MM.1S (cell line): Measurements from ENCODE around the gene MRAS.

ENCODE experiments used
- DNase-seq: peaks from one replicate; pipeline ENCODE4 v3.0.0-alpha.2; 2015
- H2AFZ ChIP-seq: fragments of 300-600 bp; sonication (generic); 2 replicates; pipeline ENCODE4 v1.6.0; 2016; ENCODE audit warnings: antibody characterized with exemption, low read length
- H3F3A ChIP-seq: fragments of 300-600 bp; sonication (generic); 2 replicates; pipeline ENCODE4 v1.6.1; 2016; ENCODE audit warnings: mild to moderate bottlenecking, antibody characterized with exemption, low read length, moderate library complexity, mixed read lengths; ENCODE audit not compliant: insufficient read depth
- H3K27ac ChIP-seq: fragments of 300-600 bp; sonication (generic); 2 replicates; pipeline ENCODE4 v1.5.1; 2016; ENCODE audit warnings: mild to moderate bottlenecking, low read length
- H3K27me3 ChIP-seq: fragments of 300-600 bp; sonication (generic); replicated peaks from 2 replicates; pipeline ENCODE4 v1.6.0; 2016; ENCODE audit warnings: low read length; ENCODE audit not compliant: insufficient read depth
- H3K36me3 ChIP-seq: fragments of 300-600 bp; sonication (generic); replicated peaks from 2 replicates; pipeline ENCODE4 v1.6.1; 2016; ENCODE audit warnings: mild to moderate bottlenecking, low read length, mixed read lengths; ENCODE audit not compliant: insufficient read depth
- H3K4me1 ChIP-seq: fragments of 300-600 bp; sonication (generic); 2 replicates; pipeline ENCODE4 v1.6.1; 2016; ENCODE audit warnings: low read length, mixed read lengths
- H3K4me2 ChIP-seq: fragments of 300-600 bp; sonication (generic); 2 replicates; pipeline ENCODE4 v1.6.0; 2016; ENCODE audit warnings: low read depth, low read length
- H3K4me3 ChIP-seq: fragments of 300-600 bp; sonication (generic); 2 replicates; pipeline ENCODE4 v1.5.1; 2016; ENCODE audit warnings: low read length, mixed read lengths
- H3K79me2 ChIP-seq: fragments of 300-600 bp; sonication (generic); 2 replicates; pipeline ENCODE4 v1.6.1; 2016; ENCODE audit warnings: mixed run types, low read length, mixed read lengths
- H3K9ac ChIP-seq: fragments of 300-600 bp; sonication (generic); 2 replicates; pipeline ENCODE4 v1.6.1; 2016; ENCODE audit warnings: low read length, mixed read lengths
- H3K9me2 ChIP-seq: fragments of 300-600 bp; sonication (generic); replicated peaks from 2 replicates; pipeline ENCODE4 v1.6.1; 2016; ENCODE audit warnings: mild to moderate bottlenecking, low read length, mixed read lengths; ENCODE audit not compliant: insufficient read depth
- H3K9me3 ChIP-seq: fragments of 300-600 bp; sonication (generic); replicated peaks from 2 replicates; pipeline ENCODE4 v1.6.1; 2016; ENCODE audit warnings: mild to moderate bottlenecking, low read length, mixed read lengths; ENCODE audit not compliant: insufficient read depth
- H4K20me1 ChIP-seq: fragments of 300-600 bp; sonication (generic); 2 replicates; pipeline ENCODE4 v1.6.1; 2016; ENCODE audit warnings: mild to moderate bottlenecking, low read length, moderate library complexity, mixed read lengths; ENCODE audit not compliant: insufficient read depth
- EZH2 ChIP-seq: fragments of 300-600 bp; sonication (generic); optimal IDR thresholded peaks from 2 replicates; pipeline ENCODE3; 2017; ENCODE audit warnings: low read depth, mild to moderate bottlenecking, antibody characterized with exemption, low read length, mixed read lengths
- EZH2phosphoT487 ChIP-seq: fragments of 300-600 bp; sonication (generic); IDR thresholded peaks from 2 replicates; pipeline ENCODE4 v1.6.1; 2018; ENCODE audit warnings: antibody characterized with exemption, low read length
- TF ChIP-seq, protein P1 (sequence below): fragments of 300-600 bp; sonication (generic); IDR thresholded peaks from 2 replicates; pipeline ENCODE4 v1.5.1; 2016; ENCODE audit warnings: antibody characterized with exemption, low read length, mixed read lengths

The MRAS gene

DNA sequence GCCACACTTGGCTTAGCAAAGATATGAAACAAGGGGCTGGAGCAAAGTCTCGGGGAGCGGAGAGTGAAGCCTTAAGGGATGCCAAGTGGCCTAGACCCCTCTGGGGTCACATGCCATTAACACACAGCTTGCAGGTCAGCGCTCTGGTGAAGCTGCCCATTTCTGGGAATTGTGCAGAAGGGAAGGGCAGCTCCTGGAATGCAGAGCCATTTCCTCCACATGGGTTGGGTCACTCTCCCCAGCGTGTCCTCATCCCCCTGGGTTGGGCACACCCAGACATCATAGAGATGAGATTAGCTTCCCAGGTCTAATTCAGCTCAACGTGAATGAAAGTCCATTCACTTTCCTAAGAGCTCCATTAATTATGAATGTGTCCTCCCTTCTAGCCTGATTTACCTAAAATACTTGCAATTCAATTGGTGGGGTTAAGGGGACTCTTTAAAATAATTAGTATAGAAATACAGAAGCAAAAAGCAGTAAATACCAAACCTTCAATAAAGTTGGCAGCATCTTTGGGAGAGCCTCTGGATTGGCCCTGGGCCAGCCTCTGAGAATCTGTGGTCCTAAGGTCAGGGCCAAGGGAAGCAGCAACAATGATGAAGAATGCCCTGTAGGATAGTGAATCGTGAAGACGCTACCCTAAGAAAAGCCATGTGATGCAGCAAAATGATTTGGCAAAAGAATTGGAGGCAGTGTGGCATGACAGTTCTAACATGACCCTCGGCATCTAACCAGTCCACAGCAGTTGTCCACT is 17.8 kb downstream of the MRAS start:
- H3K4me2 ChIP-seq = no peak overlapping the region
- H4K20me1 ChIP-seq = no peaks in the 10 kb centered on the region
- H3K9me3 ChIP-seq = no peaks in the 10 kb centered on the region
- H2AFZ ChIP-seq = no peak overlapping the region
- H3K4me1 ChIP-seq = peaks cover 8% of the 10 kb centered on the region; the same call in 1 of the 2 replicates
- H3F3A ChIP-seq = peaks cover 7% of the 10 kb centered on the region; the same call in 1 of the 2 replicates
- peaks cover 30% of the 10 kb centered on the region for H3K27me3 ChIP-seq
- no peak for DNase-seq
- H3K27ac ChIP-seq = no peak overlapping the region
- H3K9ac ChIP-seq = no peak overlapping the region
- TF ChIP-seq EZH2phosphoT487 (no peak), EZH2 (no peak)
- TF ChIP-seq, protein P1, sequence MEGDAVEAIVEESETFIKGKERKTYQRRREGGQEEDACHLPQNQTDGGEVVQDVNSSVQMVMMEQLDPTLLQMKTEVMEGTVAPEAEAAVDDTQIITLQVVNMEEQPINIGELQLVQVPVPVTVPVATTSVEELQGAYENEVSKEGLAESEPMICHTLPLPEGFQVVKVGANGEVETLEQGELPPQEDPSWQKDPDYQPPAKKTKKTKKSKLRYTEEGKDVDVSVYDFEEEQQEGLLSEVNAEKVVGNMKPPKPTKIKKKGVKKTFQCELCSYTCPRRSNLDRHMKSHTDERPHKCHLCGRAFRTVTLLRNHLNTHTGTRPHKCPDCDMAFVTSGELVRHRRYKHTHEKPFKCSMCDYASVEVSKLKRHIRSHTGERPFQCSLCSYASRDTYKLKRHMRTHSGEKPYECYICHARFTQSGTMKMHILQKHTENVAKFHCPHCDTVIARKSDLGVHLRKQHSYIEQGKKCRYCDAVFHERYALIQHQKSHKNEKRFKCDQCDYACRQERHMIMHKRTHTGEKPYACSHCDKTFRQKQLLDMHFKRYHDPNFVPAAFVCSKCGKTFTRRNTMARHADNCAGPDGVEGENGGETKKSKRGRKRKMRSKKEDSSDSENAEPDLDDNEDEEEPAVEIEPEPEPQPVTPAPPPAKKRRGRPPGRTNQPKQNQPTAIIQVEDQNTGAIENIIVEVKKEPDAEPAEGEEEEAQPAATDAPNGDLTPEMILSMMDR = no peak
- no peak overlapping the region for H3K4me3 ChIP-seq
- no peaks in the 10 kb centered on the region for H3K9me2 ChIP-seq
- H3K79me2 ChIP-seq = no peaks in the 10 kb centered on the region
- H3K36me3 ChIP-seq = no peaks in the 10 kb centered on the region

DNA sequence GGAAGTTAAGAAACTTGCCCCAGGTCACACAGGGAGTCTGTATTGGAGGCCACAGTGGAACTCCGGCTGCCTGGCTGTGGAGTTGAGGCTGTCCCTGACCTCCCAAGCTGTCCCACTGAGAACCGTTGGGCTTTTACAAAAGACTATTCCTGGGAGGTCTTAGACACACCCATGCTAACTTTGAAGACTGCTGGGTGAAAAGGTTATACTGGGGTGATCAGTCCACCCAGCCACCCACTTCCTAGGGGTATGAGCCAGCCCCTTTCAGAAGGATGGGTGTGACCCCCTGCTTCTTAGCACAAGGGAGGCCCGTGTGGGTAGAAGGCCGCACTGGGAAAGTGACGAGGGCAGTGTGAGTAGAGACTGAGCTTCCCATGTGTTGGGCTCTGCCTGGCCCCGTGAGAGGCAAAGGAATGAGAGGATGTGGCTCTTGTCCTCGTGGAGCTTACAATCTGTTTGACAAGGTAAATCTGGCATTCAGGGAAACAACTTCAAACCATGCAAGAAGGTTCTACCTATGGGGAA is 19.0 kb downstream of the MRAS start:
- Histone ChIP-seq H3K9me3 (no peaks in the 10 kb centered on the region), H4K20me1 (no peaks in the 10 kb centered on the region), H3K4me3 (no peak overlapping the region), H3K27me3 (peaks cover 30% of the 10 kb centered on the region), H3K4me2 (no peak overlapping the region), H3F3A (peaks cover 10% of the 10 kb centered on the region; the same call in 1 of the 2 replicates), H3K36me3 (no peaks in the 10 kb centered on the region), H3K27ac (no peak overlapping the region), H3K4me1 (peaks cover 17% of the 10 kb centered on the region), H3K79me2 (no peaks in the 10 kb centered on the region), H3K9ac (no peak overlapping the region), H2AFZ (no peak overlapping the region), H3K9me2 (no peaks in the 10 kb centered on the region)
- TF ChIP-seq EZH2 (no peak), EZH2phosphoT487 (no peak)
- TF ChIP-seq, protein P1 = no peak
- DNase-seq = no peak

DNA sequence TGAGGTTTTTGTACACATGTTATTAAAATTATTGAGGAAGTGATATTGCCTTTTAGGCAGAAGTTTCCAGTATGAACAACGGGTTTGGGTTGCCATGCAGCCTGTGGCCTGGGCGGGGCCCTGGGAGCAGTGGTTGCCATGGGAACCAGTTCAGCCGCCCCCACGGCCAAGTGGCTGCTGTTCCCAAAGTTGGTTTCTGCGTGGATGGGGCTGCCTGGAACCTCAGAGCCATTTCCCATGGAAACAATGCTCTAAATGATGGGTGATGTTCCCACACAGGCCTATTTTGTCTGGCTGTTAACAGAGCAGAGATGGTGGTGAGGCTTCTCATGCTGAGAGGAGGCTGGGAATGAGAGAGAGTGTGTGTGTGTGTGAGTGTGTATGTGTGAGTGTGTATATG is 19.5 kb downstream of the MRAS start:
- no peaks in the 10 kb centered on the region for H3K79me2 ChIP-seq
- peaks cover 30% of the 10 kb centered on the region for H3K27me3 ChIP-seq
- no peaks in the 10 kb centered on the region for H4K20me1 ChIP-seq
- H3K4me2 ChIP-seq = no peak overlapping the region
- peaks cover 10% of the 10 kb centered on the region; the same call in 1 of the 2 replicates for H3F3A ChIP-seq
- peaks cover 17% of the 10 kb centered on the region for H3K4me1 ChIP-seq
- no peak overlapping the region for H3K4me3 ChIP-seq
- no peak overlapping the region for H3K9ac ChIP-seq
- no peak overlapping the region for H2AFZ ChIP-seq
- no peaks in the 10 kb centered on the region for H3K9me2 ChIP-seq
- H3K36me3 ChIP-seq = no peaks in the 10 kb centered on the region
- TF ChIP-seq, protein P1 = no peak
- TF ChIP-seq EZH2 = no peak
- TF ChIP-seq EZH2phosphoT487 = no peak
- DNase-seq = no peak
- no peak overlapping the region for H3K27ac ChIP-seq
- no peaks in the 10 kb centered on the region for H3K9me3 ChIP-seq
